Hepatocyte (in vitro differentiated cells): ENCODE results near the gene YBX2. TPM values are rescaled to one million over a fixed set of nuclear protein-coding genes. Genes with fewer than 3 reads are reported as not detected.

Experiments used
- DNase-seq: peaks from one replicate; pipeline ENCODE4 v3.0.0-alpha.2; 2016; ENCODE audit warnings: low spot score
- H2AFZ ChIP-seq: fragments of 200-600 bp; sonication (generic); 2 replicates; pipeline ENCODE4 v1.6.0; 2016; ENCODE audit warnings: antibody characterized with exemption, mild to moderate bottlenecking
- H3K27ac ChIP-seq: fragments of 200-600 bp; sonication (generic); 2 replicates; pipeline ENCODE4 v1.5.1; 2016; ENCODE audit warnings: mild to moderate bottlenecking
- H3K27me3 ChIP-seq: fragments of 200-600 bp; sonication (generic); 2 replicates; pipeline ENCODE4 v1.6.1; 2016
- H3K36me3 ChIP-seq: fragments of 200-600 bp; sonication (generic); replicated peaks from 2 replicates; pipeline ENCODE4 v1.5.1; 2016; ENCODE audit warnings: low read depth; ENCODE audit not compliant: insufficient read depth
- H3K4me1 ChIP-seq: fragments of 200-600 bp; sonication (generic); 2 replicates; pipeline ENCODE4 v1.5.1; 2016; ENCODE audit warnings: mild to moderate bottlenecking, moderate library complexity; ENCODE audit not compliant: insufficient read depth
- H3K4me2 ChIP-seq: fragments of 200-600 bp; sonication (generic); 2 replicates; pipeline ENCODE4 v1.6.0; 2016
- H3K4me3 ChIP-seq: fragments of 200-600 bp; sonication (generic); 2 replicates; pipeline ENCODE4 v1.5.1; 2016; ENCODE audit warnings: mild to moderate bottlenecking
- H3K79me2 ChIP-seq: fragments of 200-600 bp; sonication (generic); 2 replicates; pipeline ENCODE4 v1.6.0; 2017; ENCODE audit warnings: mild to moderate bottlenecking
- H3K9me2 ChIP-seq: fragments of 200-600 bp; sonication (generic); replicated peaks from 2 replicates; pipeline ENCODE4 v1.6.0; 2017; ENCODE audit warnings: mild to moderate bottlenecking; ENCODE audit not compliant: insufficient read depth
- H3K9me3 ChIP-seq: fragments of 200-600 bp; sonication (generic); 2 replicates; pipeline ENCODE4 v1.5.1; 2016; ENCODE audit warnings: low read depth, mild to moderate bottlenecking
- H4K20me1 ChIP-seq: fragments of 200-600 bp; sonication (generic); 2 replicates; pipeline ENCODE4 v1.6.0; 2016; ENCODE audit warnings: mild to moderate bottlenecking; ENCODE audit not compliant: insufficient read depth, poor library complexity, severe bottlenecking
- CTCF ChIP-seq: fragments of 200-600 bp; sonication (generic); IDR thresholded peaks from 2 replicates; pipeline ENCODE4 v1.5.1; 2016; ENCODE audit warnings: antibody characterized with exemption, mild to moderate bottlenecking; ENCODE audit not compliant: poor library complexity
- EZH2 ChIP-seq: fragments of 200-600 bp; sonication (generic); IDR thresholded peaks from 2 replicates; pipeline ENCODE4 v1.6.1; 2016; ENCODE audit warnings: antibody characterized with exemption, mild to moderate bottlenecking, borderline replicate concordance
- EZH2phosphoT487 ChIP-seq: fragments of 200-600 bp; sonication (generic); IDR thresholded peaks from one replicate; pipeline ENCODE4 v1.6.1; 2018; ENCODE audit warnings: antibody characterized with exemption, mild to moderate bottlenecking, low read depth, moderate library complexity; ENCODE audit not compliant: unreplicated experiment, severe bottlenecking
- WGBS: methylation state at CpG from one replicate; pipeline ENCODE4 v1.1.6; 2016; ENCODE audit warnings: low lambda C conversion rate; ENCODE audit errors: missing lambda C conversion rate; 5-methylcytosine and 5-hydroxymethylcytosine counted together
- polyA plus RNA-seq: library from polyadenylated mRNA; unstranded; fragments of >200 nt; fragmentation: Nextera tagmentation; extraction: Ambion mirVana; gene quantifications from 2 replicates; pipeline ENCODE4 v1.2.1, GENCODE V29; 2016
- total RNA-seq: library from RNA; depleted of rRNA; stranded (reverse); fragments of >200 nt; gene quantifications from 2 replicates; pipeline ENCODE4 v1.2.3, GENCODE V29; 2014

The YBX2 gene
- total and polyA plus RNA-seq, 2 experiments from 2014 or later, result 1.3 to 1.7 TPM

GRCh38 chr17:7243453-7243729, 51.0 kb downstream of the YBX2 start:
- Histone ChIP-seq H3K4me3 (peak overlapping the region; percentile 38), H4K20me1 (no peaks in the 10 kb centered on the region), H2AFZ (no peak overlapping the region), H3K4me1 (peaks cover 15% of the 10 kb centered on the region), H3K27ac (peak overlapping the region; percentile 97), H3K79me2 (peaks cover 61% of the 10 kb centered on the region), H3K9me3 (no peaks in the 10 kb centered on the region), H3K36me3 (no peaks in the 10 kb centered on the region), H3K4me2 (peak overlapping the region; percentile 74), H3K27me3 (no peaks in the 10 kb centered on the region), H3K9me2 (no peaks in the 10 kb centered on the region)
- no peak for DNase-seq
- 69% methylated on average over 2 of the region's 2 CpGs for WGBS
- TF ChIP-seq EZH2phosphoT487 (no peak), EZH2 (no peak), CTCF (no peak)

GRCh38 chr17:7242717-7243452, 51.6 kb downstream of the YBX2 start:
- TF ChIP-seq CTCF (no peak), EZH2 (no peak), EZH2phosphoT487 (no peak)
- Histone ChIP-seq H3K27me3 (no peaks in the 10 kb centered on the region), H3K9me3 (no peaks in the 10 kb centered on the region), H2AFZ (peak overlapping the region; percentile 38), H4K20me1 (no peaks in the 10 kb centered on the region), H3K79me2 (peaks cover 59% of the 10 kb centered on the region), H3K4me2 (peak overlapping the region; percentile 74), H3K4me3 (peak overlapping the region; percentile 38), H3K9me2 (no peaks in the 10 kb centered on the region), H3K27ac (peak overlapping the region; percentile 97), H3K36me3 (no peaks in the 10 kb centered on the region), H3K4me1 (peaks cover 15% of the 10 kb centered on the region)
- 3% methylated on average over 42 of the region's 49 CpGs for WGBS
- DNase-seq, result peak; percentile 98

- H3K4me2 ChIP-seq, result peak within 1 kb of the TSS; percentile 85
- H2AFZ ChIP-seq, result peak within 1 kb of the TSS; percentile 38
- no peaks in the 10 kb centered on the region for H3K9me3 ChIP-seq
- no peak for TF ChIP-seq EZH2phosphoT487
- TF ChIP-seq CTCF, result no peak
- WGBS, result under 1% methylated on average over 43 of the region's 62 CpGs
- H3K36me3 ChIP-seq, result no peaks in the 10 kb centered on the region
- H3K4me1 ChIP-seq, result peaks cover 17% of the 10 kb centered on the region
- peaks cover 59% of the 10 kb centered on the region for H3K79me2 ChIP-seq
- no peaks in the 10 kb centered on the region for H4K20me1 ChIP-seq
- no peaks in the 10 kb centered on the region for H3K9me2 ChIP-seq
- H3K4me3 ChIP-seq, result peak within 1 kb of the TSS; percentile 61
- peak; percentile 96 for DNase-seq
- H3K27me3 ChIP-seq, result no peaks in the 10 kb centered on the region
- H3K27ac ChIP-seq, result peak within 1 kb of the TSS; percentile 97
These were observed 52.4 kb downstream of the YBX2 start, which contains the start of gene GABARAP for GRCh38 chr17:7241783-7242716. Gene GABARAP (minus strand): TSS chr17:7242449. CDS start chr17:7242330, 119 bp downstream.
